Hematopoietic multipotent progenitor cell treated with erythropoietin and hydrocortisone succinate and interleukin-3 and kit ligand, for 8 days (in vitro differentiated cells): ENCODE data around the gene CTR9.
"Not testable (repeated sequence)": the region's sequence is repeated elsewhere in the genome, so short reads cannot be mapped to it uniquely, and the experiment has no call there.

Experiments
- DNase-seq: peaks from one replicate; pipeline ENCODE4 v3.0.0-alpha.2; 2015

The CTR9 gene

DNA sequence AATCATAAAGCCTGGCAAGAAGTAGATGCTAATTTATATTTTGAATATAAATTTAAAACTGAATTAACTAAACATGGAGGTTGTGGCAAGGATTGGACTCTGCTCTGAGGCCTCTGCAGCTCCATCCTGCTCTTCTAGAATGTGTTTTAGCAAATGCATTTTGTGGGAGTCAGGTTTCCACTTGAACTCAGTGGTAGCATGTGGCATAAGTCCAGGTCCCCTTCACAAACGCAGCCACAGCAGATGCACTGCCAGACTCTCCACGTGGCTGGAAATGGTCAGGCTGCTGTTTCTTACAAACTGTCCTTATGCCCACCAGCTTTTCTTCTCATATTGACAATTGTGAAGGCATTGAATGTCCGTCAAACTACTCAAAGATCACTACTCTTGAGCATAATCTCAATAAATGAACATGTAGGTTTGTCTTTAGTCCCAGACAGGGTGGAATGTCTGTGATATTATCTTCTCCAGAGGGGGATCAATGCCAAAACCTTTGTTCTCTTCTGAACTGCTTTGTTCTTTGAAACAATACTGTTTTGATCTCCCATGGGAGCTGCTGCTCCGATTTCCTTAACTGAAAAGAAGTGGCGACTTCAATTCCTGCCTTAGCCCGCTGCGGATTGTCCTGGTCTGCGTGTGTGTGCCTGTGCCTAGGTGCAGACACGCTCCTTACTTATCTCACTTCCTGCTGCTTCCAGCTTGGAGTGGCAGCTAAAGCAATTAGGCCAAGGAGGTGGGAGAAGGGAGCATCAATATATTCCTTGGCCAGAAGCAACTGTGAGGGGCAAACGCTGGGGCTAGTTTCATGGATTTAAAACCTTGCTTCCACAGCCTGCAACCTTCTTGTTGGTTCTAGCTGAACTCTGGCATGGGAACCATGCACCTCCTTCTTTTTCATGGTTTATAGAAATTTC lies 33.4 kb downstream of the CTR9 start:
- DNase-seq: no peak

DNA sequence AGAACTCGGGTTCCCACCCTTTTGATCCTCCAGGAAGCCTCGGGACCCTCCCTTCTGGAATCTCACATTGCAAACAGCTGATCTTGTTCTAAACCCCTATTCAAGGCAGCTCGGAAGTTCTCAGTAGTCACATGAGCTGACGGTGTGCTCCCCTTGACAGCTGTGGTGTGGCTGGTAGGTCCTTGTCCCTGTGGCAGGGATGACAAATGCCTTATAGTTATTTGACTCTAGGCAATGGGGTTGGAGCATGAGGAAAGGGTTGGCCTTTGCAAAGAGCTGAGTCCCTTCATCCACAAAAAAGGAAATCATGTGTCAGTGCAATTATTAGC lies 34.1 kb downstream of the CTR9 start:
- DNase-seq: no peak

DNA sequence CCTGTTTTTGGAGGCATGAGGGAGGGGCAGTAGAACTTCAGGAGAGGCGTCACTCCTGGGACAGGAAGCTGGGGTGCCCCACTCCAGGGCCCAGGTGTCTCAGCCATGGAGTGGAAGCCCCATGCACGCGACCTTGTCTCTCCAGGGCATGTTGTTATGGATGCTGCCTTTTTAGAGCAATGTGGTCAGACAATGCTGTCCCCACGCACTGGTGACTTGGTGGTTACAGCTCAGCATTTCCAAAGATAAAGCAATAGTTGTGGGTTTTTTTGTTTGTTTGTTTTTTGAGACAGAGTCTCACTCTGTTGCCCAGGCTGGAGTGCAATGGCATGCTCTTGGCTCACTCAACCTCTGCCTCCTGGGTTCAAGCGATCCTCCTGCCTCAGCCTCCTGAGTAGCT lies 35.4 kb downstream of the CTR9 start:
- peak; percentile 21 for DNase-seq

DNA sequence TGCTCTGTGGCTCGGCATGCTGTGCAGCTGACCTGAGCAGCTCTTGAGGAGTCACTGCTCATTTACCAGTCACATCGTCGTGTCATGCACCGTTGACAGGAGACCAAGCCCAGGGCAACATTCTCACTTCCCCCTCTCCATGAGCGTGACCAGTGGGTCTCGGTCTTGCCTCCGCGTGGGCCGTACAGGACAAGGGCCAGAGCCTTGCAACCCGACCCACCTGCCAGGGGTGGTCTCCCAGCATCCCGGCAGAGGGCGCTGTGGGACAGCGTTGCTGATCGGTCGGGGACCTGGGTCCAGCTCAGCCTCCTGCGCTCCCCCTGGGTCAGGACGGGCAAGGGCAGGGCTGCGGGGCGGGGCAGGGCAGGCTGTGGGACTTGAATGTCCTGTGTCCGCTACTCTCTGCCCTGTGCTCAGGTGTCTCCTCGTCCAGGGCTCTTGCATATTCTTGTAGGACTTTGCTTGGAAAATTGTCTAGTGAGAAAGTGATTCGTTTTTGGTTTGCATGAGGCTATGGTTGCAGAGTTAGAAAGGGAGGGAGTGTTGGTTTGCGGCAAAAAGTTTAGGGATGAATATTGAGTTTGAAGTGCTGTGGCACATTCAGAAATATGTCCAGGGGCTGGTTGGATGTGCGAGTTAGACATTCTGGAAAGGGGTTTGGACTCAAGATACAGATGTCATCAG lies 41.5 kb downstream of the CTR9 start:
- DNase-seq: peak; percentile 82

DNA sequence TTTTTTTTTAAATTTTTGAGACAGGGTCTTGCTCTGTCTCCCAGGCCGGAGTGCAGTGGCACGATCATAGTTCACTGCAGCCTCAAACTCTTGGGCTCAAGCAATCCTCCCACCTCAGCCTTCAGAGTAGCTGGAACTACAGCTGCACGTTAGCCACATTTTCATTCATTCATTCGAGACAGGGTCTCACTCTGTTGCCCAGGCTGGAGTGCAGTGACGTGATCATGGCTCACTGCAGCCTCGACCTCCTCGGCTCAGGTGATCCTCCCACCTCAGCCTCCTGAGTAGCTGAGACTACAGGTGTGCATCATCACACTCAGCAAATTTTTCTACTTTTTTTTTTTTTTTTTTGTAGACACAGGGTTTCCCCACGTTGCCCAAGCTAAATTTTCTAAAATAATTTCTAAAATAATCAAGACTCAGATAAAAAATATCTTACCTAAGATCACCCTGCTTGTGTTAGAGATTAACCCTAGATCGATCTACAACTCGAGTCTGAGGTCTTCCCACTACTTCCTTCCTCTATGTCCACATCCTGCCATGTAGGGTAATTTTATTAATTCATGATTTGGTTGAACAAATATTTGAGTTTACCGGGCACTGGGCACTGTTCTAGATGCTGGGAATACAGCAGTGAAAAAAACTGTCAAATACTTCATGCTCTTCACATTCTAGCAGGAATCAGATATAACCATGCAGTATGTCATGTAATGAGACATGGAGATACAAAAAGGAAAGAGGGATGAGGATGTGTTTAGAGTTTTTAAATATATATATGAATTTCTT lies 42.6 kb downstream of the CTR9 start:
- DNase-seq: no peak

DNA sequence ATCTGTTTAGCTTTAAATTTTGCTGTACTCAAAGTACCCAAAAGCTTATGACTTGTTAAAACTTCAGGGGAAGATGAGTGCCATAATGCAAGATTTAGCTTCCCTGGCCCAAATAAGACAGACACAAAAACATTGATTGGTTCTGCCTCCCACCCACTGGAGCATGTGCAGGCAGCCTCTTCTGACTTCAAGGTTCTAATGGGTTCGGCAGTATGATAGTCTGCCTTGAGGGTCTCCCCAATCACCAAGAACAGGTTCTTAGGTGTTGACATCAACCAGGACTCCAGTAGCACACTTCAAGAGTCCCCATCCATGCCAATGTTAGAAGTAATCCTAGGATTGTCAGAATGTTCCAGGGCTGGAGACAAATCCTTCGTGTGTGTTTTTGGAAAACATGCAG lies 45.1 kb downstream of the CTR9 start:
- no peak for DNase-seq

DNA sequence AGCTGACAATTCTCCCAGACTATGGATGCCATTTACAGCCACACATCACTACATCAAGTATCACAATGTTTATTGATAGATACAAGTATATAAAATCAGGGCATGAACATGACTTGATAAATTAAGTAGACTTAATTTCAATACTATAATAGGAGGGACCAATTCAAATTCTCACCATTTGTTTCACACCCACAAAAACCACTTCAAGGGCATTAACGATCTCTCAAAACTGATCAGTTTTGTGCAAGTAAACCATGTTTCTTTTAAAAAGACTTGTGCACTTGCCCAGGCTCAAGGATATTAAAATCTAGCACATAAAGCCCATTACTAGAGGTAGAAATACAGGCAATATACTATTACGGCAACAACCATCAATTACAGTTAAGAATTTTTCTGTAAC lies 46.0 kb downstream of the CTR9 start:
- DNase-seq: no peak

DNA sequence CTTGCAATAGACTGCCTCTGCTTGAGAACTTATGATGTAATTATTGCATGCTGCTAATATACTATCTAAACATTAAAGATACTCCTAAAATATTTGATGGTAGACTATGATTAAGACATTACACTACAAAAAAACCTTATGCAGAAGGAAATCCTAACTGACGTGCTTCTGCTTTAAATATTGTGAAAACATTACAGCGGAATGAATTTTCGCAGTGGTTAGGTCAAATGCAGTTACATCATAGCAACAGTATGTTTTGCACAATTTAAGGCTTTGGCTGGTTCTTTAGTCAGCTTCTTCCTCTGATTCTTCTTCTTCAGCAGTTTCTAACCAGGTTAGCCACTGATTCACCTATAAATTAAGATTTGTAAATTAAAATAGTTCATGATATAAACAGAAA lies 46.5 kb downstream of the CTR9 start:
- peak; percentile 13 for DNase-seq

DNA sequence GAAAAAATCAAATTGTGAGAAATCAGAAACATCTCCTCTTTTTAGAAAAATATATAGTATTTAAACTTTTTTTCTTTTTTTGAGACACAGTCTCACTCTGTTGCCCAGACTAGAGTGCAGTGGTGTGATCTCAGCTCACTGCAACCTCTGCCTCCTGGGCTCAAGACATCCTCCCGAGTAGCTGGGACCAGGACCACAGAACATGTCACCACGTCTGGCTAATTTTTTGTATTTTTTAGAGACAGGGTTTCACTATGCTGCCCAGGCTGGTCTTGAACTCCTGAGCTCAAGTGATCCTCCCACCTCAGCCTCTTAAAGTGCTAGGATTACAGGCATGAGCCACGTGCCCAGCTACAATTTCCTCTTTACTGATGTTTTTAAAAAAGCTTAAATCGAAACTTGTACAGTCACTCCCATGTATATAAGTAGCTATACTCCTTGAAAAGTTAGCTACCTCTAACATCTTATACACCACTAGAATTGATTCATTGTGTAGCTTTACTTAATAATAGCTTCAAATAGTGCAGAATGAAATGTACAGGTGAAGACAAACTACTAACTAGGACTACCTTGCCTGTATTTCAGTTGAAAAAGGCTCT lies 47.4 kb downstream of the CTR9 start:
- DNase-seq: no peak

DNA sequence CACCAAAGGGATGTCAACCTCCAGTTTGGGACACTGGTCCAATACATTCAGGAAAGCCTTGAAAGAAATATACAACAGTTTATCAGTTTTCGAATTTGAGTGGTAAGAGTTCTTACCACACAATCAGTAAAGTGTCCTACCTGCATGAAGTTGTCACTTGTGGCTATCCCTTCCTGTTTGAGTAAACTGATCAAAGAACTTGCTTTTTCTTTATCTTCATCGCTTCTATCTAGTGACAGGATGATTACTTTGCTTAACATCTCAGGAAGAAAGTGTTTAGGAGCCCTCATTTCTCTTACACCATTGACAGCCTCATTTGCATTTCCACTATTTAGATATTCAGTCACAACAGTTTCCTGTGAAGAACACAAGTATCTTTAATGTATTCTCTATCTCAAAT lies 49.2 kb downstream of the CTR9 start:
- DNase-seq: no peak

DNA sequence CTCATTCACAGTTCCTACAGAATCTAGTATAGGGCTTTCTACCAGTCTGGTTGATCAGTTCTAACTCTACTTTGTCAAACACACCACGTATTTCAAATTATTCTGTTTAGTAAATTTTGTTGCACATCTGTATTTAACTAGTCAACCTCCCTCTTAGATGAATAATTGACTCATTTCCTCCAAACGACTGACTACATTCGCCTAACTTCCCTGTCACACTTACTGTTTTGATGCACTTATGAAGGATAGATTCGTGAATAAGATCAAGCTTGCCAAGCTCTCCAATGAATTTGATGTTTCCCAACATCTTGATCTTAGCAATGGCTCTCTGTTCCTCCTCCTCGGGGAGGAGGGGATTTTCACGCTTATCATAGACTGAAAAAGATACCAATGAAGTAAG lies 52.6 kb downstream of the CTR9 start:
- DNase-seq: no peak

DNA sequence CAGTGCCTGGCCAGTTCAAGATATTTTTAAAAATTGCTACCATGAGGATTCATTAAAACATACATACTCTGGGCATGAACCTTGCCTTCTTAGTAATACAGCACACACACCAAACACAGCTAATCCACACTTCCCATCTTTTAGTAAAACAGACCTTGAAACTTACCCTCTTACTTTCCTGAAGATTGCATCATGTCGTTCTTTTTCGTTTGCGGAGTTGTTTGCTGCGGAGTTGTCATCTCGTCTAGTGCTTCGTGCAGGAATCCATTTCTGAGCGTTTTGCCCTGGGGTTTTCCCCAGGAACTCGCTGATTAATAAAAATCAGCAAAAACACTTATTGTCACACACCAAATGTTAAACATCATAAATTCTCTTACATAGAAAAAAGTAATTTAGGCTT lies 54.7 kb downstream of the CTR9 start:
- no peak for DNase-seq

DNA sequence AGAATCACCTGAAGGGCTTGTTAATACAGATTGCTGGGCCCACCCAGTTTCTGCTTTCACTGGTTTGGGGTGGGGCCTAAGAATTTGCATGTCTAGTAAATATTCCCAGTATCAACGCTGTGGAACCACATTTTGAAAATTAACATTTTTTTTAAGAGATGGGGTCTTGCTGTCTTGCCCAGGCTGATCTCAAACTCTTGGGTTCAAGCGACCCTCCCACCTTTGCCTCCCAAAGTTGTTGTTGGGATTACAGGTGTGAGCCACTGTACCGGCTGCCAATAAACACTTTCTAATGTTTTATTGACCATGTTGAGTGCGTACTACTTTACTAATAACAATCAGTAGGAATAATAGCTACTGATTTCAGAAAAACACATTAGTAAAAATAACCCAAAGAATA lies 55.2 kb downstream of the CTR9 start:
- DNase-seq: no peak

DNA sequence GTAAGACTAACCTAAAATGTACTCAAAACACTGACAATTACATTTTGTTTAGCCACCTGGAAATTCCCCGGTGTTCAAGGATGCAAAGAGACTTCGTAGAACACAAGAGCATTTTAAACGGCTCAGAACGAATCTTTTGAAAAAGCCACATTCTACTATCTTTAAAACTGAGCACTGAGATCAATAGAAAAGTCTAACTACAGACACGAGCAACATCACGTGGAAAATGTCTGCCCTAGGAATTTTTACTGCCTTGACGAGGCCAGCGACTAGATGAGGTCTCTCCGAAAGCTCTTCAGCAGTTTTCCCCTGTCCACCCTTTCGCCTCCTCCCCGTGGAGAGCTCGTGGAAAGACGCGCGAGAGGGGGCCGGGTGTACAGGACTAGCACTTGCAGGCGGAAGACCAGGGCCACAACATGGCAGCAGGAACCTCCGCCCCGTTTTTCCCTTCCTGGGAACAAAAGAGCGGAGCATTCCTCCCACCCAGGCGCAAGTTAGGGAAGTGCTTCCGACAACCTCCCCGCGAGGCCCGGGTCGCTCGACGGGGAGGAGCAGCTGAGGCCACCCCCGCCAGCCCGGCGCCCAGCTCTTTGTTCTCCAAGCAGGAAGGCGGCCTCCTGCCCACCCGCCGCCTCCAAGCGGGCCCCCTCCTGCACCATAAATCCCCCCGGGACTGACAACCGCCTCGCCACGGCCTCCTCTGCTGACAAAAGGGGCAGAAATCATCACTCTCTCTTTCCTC lies 56.6 kb downstream of the CTR9 start:
- DNase-seq: peak; percentile 51

DNA sequence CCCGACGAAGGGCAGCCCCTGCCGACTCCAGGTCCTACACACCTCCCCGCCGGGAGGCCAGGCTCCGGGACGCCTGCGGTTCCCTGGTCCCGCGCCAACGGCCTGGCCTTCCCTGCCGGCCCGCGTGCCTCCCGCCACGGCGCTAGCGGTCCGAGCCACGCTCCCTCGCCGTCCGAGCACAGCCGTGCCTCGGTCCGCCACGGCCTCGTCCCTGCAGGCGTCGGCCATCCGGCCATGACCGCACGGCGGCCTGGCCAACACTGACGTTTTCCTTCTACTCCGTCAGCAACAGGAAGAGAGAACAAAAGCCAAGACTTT lies 57.1 kb downstream of the CTR9 start:
- no peak for DNase-seq

DNA sequence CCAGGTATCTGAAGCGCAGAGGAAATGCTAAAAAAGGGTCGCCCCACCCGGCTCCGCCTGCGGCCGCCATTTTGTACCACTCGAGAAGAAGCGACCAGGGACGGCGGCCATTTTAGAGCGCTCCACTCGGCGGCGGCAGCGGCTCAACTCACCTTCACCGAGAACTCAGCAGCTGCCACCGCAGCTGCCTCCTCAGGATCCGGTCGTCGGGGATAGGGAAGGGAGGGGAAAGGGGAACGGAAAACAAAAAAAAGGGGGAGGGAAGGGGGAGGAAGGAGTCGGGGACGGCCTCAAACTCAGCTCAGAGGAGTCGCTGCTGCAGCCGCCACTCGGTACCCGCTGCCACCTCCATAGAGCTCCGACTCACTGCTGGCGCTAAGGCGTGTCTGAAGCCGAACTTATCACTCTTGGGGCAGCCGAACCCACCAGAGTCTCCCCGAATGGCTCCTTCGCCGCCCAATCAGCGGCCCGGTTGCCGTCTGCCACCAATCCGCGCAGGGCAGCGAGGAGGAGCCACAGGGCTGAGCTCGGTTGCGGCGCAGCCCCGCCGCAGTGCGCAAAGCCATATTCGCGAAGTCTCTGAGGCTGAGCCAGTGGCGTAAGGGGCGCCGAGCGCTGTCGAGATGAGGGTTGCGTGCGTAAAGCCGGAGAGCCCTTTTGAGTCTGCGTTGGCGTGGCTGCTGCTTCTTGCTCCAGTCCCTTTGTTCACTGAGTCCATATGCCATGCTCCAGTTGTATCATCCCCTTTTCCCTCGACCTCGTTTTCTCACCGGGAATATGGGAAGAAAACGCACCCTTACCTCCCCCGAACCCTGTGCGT lies 57.7 kb downstream of the CTR9 start, which contains the start of gene EIF4G2:
Gene EIF4G2, minus strand, starts transcription at position 374 of the 820 bp plus-strand sequence.
- DNase-seq: peak; percentile 98

DNA sequence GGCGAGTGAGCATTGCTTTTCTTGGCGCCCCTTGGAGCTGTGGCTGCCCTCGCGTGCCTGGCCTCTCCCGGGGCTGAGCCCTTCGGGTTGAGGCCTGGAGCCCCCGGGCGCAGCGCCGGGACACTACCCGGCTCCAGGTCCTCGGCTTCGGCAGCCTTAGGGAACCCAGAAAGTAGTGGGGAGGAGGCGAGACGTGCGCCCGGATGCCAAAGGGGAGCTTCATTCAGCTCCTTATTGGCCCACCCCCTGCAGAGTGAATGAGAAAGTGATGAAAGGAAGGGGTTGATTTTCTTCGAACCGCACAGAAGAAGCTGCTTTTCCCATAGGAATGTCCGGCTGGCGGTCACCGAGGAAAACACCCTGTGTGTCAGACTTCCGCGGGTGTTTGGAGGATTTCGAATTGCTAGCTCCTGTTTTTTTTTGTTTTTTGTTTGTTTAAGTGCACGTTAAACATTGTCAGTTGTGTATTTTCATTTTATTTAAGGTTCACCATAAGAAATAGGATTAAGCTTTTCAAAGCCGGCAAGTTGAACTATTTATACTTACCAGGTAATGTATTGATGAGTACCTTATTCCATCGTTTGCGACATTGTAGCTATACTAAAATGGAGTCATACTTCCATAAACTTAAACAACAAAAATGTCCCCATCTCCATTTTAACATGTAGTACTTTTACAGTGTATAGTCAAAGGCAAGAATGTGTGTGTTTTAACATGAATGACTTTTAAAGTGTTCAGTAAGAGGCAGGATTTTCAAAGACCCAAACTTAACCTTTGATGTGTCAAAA lies 58.5 kb downstream of the CTR9 start:
- DNase-seq: peak; percentile 62

DNA sequence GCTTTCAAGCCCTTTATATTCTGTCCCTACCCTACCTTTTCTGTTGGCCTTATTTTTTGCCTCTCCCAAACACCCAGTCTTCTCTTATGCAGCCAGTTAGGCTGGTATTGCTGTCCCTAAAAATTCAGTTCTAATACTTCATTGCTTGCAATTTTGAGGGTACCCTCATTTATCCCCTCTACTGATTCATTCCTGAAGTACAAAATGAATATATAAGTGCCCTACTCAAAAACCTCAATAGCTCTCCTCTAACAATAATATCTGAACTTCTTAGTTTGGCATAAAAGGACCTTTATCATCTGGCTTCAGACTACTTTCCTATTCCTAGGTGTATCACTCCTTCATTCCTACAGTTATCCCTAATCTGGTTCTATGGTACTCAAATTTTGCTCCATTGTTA lies 62.9 kb downstream of the CTR9 start:
- no peak for DNase-seq

DNA sequence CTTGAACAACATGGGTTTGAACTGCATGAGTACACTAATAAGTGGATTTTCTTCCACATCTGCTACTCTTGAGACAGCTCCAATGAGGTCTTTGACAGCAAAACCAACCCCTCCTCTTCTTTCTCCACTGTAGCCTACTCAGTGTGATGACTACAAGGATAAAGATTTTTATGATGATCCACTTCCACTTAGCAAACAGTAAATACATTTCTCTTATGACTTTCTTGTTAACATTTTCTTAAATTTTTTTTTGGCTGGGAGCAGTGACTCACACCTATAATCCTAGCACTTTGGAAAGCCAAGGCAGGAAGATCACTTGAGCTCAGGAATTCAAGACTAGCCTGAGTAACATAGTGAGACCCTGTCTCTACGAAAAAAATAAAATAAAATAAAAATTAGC lies 67.5 kb downstream of the CTR9 start:
- DNase-seq: no peak

DNA sequence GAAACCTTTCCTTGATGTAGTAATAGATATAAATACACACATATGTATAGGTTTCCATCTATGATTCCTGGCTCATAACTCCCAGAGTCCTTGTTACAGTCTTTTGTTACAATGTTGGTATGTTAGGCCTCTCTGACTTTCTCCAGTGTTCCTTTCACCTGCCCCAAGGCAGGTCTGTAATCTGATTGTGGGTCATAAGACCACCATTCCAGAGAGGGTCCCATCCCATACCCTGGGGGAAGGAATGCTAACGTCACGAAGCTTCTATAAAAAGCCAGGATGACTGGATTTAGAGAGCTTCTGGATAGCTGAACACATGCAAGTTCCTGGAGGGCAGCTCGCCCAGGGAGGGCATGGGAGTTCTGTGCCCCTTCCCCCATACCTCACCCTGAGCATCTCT lies 71.4 kb downstream of the CTR9 start:
- DNase-seq: not testable (repeated sequence)

DNA sequence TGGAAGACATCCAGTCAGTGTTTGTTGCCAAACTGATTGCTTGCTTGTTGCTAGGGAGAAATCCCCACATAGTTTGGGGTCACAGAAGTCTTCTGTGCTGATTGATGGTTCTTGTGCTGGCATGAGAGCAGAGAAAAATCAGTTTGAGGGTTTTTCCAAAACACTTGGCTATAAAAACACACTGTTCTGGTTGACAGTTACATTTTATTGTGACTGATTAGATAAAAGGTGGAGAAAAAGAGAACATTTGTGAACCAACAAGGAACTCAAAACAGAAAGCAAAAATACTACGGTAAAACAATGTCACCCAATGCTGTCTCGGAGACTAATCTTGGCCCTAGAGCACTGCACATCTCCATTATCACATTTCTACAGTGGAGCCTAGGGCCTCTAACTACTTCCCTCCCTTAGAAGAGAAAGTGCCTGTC lies 72.1 kb downstream of the CTR9 start:
- DNase-seq: peak; percentile 59
